ENCODE data around the gene TEX55.
"Not testable (repeated sequence)": the region's sequence is repeated elsewhere in the genome, so short reads cannot be mapped to it uniquely, and the experiment has no call there.

The TEX55 gene

DNA sequence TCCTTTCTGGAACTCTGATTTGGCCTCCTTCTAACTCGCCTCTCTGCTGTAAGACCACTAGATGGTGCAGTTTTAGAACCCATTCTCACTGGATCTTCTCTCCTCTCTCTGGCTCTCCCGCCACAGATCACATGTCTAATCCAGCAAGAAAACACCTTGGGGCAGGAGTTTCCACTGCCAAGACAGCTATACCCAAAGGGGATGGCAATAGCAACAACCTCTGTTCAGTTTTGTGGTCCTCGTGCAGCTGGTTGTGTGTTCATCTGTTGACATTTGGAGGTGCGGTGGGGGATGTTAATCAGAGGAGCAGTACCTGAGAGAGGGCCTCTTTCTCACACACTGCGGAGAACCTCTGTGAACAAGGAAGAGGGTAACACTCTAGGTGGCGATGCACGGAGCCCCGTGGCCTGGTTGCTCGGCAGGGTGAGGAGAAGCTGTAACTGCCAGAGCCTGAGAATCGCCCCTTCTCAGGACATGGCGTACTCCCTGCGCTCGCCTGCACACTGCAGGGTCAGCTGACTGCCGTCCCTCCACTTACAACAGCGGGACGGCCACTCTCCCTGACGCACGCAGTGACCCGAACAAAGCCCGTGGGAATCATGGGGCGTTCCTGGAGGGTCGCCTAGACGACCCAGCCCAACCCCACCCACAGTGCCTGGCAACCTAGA is at the start of gene TEX55:
TEX55 (plus strand) TSS at position 666 of the 668 bp plus-strand sequence. CDS start 25 bp downstream, outside the sequence.
- DNase-seq = peak; percentile 73

- DNase-seq = no peak
Measured at GRCh38 chr3:119098003-119098402, 48.0 kb upstream of the TEX55 start.

GRCh38 chr3:119098619-119099222 is 47.2 kb upstream of the TEX55 start:
- DNase-seq = no peak

GRCh38 chr3:119099785-119100184 is 46.2 kb upstream of the TEX55 start:
- no peak for DNase-seq

- DNase-seq = no peak
Measured at GRCh38 chr3:119104031-119104430, 41.9 kb upstream of the TEX55 start.

- DNase-seq = not testable (repeated sequence)
Measured at GRCh38 chr3:119118330-119118729, 27.6 kb upstream of the TEX55 start.

DNA sequence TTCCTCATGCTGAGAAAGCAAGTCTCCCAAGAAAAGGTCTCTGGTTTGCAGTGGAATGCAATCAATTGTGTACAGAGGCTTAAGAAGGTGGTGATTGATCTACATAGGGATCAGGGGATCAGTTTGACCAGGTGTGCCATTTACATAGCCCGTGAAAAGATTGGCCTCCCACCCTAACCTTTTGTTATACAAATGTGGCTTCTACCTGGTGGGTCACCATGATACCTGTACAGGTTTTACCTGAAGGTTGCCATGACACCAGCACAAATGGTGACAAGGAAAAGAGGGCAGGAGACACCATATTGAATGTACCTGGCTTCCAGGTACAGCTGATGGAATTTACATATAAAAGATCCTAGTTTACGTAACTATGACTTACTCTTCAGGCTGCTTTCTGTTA is 25.5 kb upstream of the TEX55 start:
- no peak for DNase-seq

DNA sequence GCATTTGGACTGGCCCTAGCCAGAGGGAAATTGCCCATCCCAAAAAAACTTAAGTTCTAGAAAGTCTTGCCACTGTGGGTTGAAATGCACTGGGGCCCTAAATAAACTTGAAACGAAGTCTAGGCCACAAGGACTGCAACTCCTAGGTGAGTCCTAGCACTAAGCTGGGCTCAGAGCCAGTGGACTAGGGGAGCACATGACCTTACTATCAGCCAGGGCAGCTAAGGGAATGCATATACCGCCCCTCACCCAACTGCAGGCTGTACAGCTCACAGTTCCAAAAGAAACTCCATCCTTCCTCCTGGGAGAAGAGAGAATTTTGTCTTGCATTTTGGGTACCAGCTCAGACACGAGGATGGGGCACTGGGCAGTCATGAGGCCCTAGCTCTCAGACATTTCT is 23.6 kb upstream of the TEX55 start:
- no peak for DNase-seq

DNA sequence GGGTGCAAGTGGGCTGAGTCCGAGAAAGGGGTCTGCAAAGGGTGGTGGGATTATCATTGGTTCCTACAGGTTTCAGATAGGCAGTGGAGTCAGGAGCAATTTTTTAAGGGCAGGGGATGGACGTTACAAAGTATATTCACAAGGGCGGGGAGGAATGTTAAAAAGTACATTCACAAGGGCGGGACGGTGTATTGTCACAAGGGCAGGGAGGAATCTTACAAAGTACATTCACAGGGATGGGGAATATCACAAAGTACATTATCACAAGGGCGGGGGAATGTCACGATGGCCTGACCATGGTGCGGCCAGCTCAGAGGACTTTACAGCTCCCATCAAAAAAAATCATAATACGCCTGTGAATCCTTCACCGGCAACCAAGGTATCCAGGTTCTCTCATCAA is 20.6 kb upstream of the TEX55 start:
- DNase-seq = no peak

DNA sequence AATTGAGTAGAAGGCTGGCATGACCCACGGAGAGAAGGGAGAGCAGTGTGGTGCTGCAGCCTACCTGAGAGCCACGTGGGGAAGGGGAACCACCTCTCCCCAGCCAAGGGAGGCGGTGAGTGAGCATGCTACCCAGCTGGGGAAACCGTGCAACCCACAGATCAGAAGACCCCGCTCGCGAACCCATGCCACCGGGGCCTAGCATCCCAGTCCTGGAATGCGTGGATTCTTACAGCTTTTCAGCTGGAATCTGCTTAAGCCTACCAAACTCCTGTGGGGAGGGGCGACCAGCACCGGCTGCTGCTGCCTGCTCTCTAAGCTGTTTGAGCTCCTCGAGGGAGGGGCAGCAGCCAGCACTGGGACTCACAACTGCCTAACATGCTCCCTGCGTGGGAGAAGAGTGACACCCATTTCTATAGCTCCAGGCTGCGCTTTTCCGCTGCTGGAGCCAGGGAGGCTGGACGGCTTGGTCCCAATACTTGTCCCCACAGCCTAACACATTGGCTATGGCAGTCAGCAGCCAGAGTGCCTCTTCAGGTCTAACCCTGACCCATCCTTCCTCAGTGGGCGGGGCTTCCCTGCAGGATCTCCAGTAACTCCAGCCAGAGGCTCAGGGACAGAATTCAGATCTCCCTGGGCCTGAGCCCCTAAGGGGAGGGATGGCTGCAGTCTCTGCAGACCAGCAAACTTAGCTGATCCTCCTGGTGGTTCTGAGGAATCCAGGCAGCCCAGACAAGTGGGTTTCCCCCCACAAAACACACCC is 20.0 kb upstream of the TEX55 start:
- no peak for DNase-seq

DNA sequence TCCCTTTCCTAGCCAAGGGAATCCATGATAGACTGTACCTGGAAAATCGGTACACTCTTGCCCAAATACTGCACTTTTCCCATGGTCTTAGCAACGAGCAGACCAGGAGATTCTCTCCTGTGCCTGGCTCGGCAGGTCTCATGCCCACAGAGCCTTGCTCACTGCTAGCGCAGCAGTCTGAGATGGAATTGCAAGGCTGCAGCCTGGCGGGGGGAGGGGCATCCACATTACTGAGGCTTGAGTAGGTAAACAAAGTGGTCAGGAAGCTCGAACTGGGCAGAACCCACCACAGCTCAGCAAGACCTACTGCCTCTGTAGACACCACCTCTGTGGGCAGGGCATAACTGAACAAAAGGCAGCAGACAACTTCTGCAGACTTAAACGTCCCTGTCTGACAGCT is 15.7 kb upstream of the TEX55 start:
- not testable (repeated sequence) for DNase-seq

- DNase-seq = not testable (repeated sequence)
Measured at GRCh38 chr3:119132291-119132690, 13.7 kb upstream of the TEX55 start.

DNA sequence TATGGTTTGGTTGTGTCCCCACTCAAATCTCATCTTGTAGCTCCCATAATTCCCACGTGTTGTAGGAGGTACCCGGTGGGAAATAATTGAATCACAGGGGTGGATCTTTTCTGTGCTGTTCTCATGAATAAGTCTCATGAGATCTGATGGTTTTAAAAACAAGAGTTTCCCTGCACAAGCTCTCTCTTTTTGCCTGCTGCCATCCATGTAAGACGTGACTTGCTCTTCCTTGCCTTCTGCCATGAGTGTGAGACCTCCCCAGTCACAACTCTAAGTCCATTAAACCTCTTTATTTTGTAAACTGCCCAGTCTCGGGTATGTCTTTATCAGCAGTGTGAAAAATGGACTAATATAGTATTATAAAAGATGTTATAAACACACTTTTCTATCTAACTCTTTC is 6.6 kb upstream of the TEX55 start:
- DNase-seq = not testable (repeated sequence)

- DNase-seq = no peak
Measured at GRCh38 chr3:119140466-119140865, 5.5 kb upstream of the TEX55 start.

- DNase-seq = no peak
Measured at GRCh38 chr3:119145128-119145499, 851 bp upstream of the TEX55 start.

DNA sequence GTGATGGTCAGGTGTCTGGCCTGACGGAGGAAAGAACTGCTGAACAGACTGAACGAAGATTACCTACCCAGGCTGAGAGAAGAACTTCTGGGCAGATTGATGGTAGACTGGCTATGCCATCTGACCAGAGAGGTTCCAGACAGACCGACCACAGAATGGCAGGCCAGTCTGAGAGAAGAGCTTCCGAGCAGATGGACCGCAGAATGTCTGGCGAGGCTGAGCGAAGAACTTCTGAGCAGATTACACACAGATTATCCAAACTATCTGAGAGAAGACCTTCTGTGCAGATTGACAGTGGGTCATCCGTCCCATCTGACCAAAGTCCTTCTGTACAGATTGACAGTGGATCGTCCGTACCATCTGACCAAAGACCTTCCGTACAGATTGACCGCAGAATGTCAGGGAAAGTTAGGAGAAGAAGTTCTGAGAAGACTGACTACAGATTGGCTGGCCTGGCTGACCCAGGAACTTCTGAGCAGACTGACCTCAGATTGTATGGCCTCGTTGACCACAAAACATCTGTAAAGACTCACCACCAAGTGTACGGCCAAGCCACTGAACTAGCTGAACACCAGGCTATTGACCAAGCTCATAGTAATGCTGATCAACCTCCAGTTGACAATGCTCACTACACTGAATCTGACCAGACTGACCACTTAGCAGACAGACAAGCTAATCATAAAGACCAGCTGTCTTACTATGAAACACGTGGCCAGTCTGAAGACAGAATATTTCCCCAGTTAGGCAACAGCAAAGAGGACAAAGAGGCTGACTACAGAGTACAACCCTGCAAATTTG is 812 bp downstream of the TEX55 start:
- DNase-seq = no peak

DNA sequence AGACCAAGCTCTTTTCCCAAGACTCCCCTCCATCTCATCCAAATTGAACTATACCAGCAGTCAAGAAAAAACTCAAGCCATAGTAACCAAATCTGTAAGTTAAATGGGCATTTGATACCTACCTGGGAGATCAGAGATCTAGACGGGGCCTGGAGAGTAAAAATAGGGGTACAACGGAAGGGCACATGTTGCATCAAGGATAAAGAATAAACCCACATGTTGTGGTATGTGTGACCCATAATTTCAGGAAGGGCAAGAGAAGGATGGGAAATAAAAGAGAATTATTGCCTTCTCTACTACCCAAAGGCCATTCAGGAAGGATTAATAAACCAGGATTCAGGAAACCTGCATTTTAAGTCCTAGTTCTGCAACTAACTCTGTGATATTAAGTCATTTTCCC is 1.5 kb downstream of the TEX55 start:
- no peak for DNase-seq

GRCh38 chr3:119148493-119149180 is 2.7 kb downstream of the TEX55 start:
- no peak for DNase-seq

- DNase-seq = no peak
Measured at GRCh38 chr3:119149484-119149883, 3.5 kb downstream of the TEX55 start.

DNA sequence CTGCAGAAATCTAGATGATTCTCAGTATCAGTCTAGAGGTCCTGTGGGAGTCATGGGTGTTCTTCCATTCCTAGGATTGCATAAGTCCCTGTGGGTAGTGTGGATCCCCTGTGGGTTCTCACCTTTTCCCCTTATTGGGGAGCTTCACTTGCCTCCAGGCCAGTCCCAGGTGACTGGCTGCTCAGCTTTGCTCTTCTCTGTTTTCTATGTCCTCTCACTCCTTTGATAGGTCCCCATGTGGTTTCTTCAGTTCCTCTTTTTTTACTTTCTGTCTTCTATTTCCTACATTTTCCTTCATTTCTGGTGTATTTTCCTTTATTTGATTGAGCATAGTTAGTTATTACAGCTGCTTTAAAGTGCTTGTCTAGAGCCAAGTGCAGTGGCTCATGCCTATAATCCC is 10.9 kb downstream of the TEX55 start:
- DNase-seq = no peak

GRCh38 chr3:119157971-119158370 is 12.0 kb downstream of the TEX55 start:
- DNase-seq = no peak

DNA sequence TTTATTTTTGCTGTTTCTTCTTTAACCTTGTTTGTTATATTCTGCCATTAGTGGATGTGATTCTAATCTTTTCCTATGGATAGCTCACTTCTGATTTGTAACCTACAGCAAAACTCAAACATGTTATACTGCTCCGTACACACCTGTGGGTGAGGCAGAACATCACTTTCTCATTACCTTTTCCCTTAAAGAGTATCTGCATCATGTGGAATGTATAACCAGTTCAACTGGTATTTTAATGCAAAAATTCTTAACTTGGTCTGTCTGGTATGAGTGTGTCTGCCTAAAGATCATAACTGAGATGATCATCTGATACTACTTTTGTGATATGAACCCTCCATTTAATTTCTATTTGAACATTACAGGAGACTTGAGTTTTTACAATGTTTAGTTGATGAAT is 14.4 kb downstream of the TEX55 start:
- DNase-seq = no peak

DNA sequence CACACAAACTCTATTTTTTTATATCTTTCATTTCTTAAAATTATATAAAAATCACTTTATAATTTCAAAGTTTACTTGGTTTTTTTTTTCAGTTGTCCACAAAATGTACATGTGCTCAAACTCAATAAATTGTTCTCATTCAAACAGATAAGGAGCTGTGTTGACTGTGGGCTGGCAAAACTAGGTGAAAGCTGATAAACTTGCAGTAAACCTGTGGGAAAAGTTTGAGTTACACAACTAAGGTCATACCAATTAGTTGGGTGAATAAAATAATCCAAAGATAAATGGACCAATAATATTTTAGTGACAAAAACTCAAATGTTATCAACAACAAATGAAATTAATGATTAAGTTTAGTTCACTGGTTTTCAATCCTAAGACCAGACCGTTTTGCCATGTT is 14.8 kb downstream of the TEX55 start:
- DNase-seq = no peak
